Upper lobe of right lung (tissue), 1 donor: ENCODE data around the gene ASTN2. TPM values are rescaled to one million over a fixed set of nuclear protein-coding genes. Genes with fewer than 3 reads are reported as not detected.

Experiments
- ATAC-seq: fragments of 200-7000 bp; cut with Tn5 transposase; one replicate; pipeline ENCODE4 v1.9.1; 2020; ENCODE audit warnings: mild to moderate bottlenecking, moderate library complexity
- DNase-seq: peaks from one replicate; pipeline ENCODE4 v3.0.0-alpha.2; 2020
- H3K27ac ChIP-seq: fragments of 200-600 bp; one replicate; pipeline ENCODE4 v1.8.0; 2022
- H3K27me3 ChIP-seq: fragments of 200-600 bp; one replicate; pipeline ENCODE4 v1.8.0; 2022; ENCODE audit warnings: mild to moderate bottlenecking
- H3K36me3 ChIP-seq: fragments of 200-600 bp; one replicate; pipeline ENCODE4 v1.8.0; 2022
- H3K4me1 ChIP-seq: fragments of 200-600 bp; one replicate; pipeline ENCODE4 v1.8.0; 2022
- H3K4me3 ChIP-seq: fragments of 200-600 bp; one replicate; pipeline ENCODE4 v1.8.0; 2022; ENCODE audit warnings: mild to moderate bottlenecking
- H3K9me3 ChIP-seq: fragments of 200-600 bp; one replicate; pipeline ENCODE4 v1.8.0; 2022
- CTCF ChIP-seq: fragments of 200-600 bp; IDR thresholded peaks from one replicate; pipeline ENCODE4 v1.8.0; 2022; ENCODE audit warnings: antibody characterized with exemption
- intact Hi-C: fragments of 100-400 bp; cut with DNase I; formaldehyde crosslinking; loops from one replicate; pipeline ENCODE4 v1.11.0; 2022
- total RNA-seq: library from RNA; stranded (reverse); fragmentation: NEBNext Ultra II Directional; extraction: Animal tissue kit (Norgen Biotek cat#: 25700); gene quantifications from one replicate; pipeline ENCODE4 v1.2.1, GENCODE V29; 2021
- donor health status: DM: no; HTN: yes; CAD: no; lungs with severe emphysema.

Gene ASTN2
- total RNA-seq, 1 donor from 2014 or later: 3.8 TPM

GRCh38 chr9:116391306-116391900, 1023.5 kb downstream of the ASTN2 start:
- Histone ChIP-seq H3K27ac (no peak overlapping the region), H3K36me3 (no peaks in the 10 kb centered on the region), H3K4me3 (no peak overlapping the region), H3K27me3 (no peaks in the 10 kb centered on the region), H3K9me3 (no peaks in the 10 kb centered on the region), H3K4me1 (no peaks in the 10 kb centered on the region)
- no peak for DNase-seq
- ATAC-seq: no peak
- intact Hi-C loops: no loop called here
- TF ChIP-seq CTCF: no peak

- intact Hi-C loops: no loop called here
Observed at GRCh38 chr9:116390303-116391228, 1024.3 kb downstream of the ASTN2 start.

GRCh38 chr9:116389541-116390302, 1025.1 kb downstream of the ASTN2 start:
- Histone ChIP-seq H3K4me3 (no peak overlapping the region), H3K27me3 (no peaks in the 10 kb centered on the region), H3K9me3 (no peaks in the 10 kb centered on the region), H3K4me1 (no peaks in the 10 kb centered on the region), H3K27ac (no peak overlapping the region), H3K36me3 (no peaks in the 10 kb centered on the region)
- DNase-seq (no peak), ATAC-seq (no peak)
- no peak for TF ChIP-seq CTCF
- intact Hi-C loops: no loop called here

More at GRCh38 chr9:116390303-116391228, 1024.3 kb downstream of the ASTN2 start:
- ATAC-seq: no peak
- Histone ChIP-seq H3K27ac (no peak overlapping the region), H3K4me3 (no peak overlapping the region), H3K9me3 (no peaks in the 10 kb centered on the region), H3K27me3 (no peaks in the 10 kb centered on the region), H3K36me3 (no peaks in the 10 kb centered on the region), H3K4me1 (no peaks in the 10 kb centered on the region)
- DNase-seq: no peak
- TF ChIP-seq CTCF: no peak

- TF ChIP-seq CTCF: no peak
Observed at GRCh38 chr9:116387934-116388698, 1026.7 kb downstream of the ASTN2 start.

GRCh38 chr9:116383936-116384335, 1030.9 kb downstream of the ASTN2 start:
- TF ChIP-seq CTCF: no peak
- Histone ChIP-seq H3K27me3 (no peaks in the 10 kb centered on the region), H3K9me3 (no peaks in the 10 kb centered on the region), H3K36me3 (no peaks in the 10 kb centered on the region), H3K27ac (no peak overlapping the region), H3K4me3 (no peak overlapping the region), H3K4me1 (no peaks in the 10 kb centered on the region)
- intact Hi-C loops: no loop called here
- DNase-seq (no peak), ATAC-seq (no peak)

More at GRCh38 chr9:116387934-116388698, 1026.7 kb downstream of the ASTN2 start:
- H3K27ac ChIP-seq: no peak overlapping the region
- H3K27me3 ChIP-seq: no peaks in the 10 kb centered on the region
- no peaks in the 10 kb centered on the region for H3K4me1 ChIP-seq
- ATAC-seq (no peak), DNase-seq (no peak)
- no peaks in the 10 kb centered on the region for H3K36me3 ChIP-seq
- H3K4me3 ChIP-seq: no peak overlapping the region
- no peaks in the 10 kb centered on the region for H3K9me3 ChIP-seq
- intact Hi-C loops: no loop called here
